Activated CD8-positive, alpha-beta T cell treated with anti-CD3 and anti-CD28 coated beads, Interleukin-2, amount 10 ng/mL, durations not matched to agents 7 days and 5 days (primary cell): Measurements from ENCODE around the gene NUP37. TPM values are rescaled to one million over a fixed set of nuclear protein-coding genes. Genes with fewer than 3 reads are reported as not detected.
A peak's percentile ranks its signal among the peaks of the same experiment; 100 is the strongest.
"Not testable (repeated sequence)": the region's sequence is repeated elsewhere in the genome, so short reads cannot be mapped to it uniquely, and the experiment has no call there.

Source experiments
- ATAC-seq: fragments of 150-1000 bp; cut with Tn5 transposase; one replicate; pipeline ENCODE4 v1.10.0; 2021; ENCODE audit warnings: moderate library complexity
- CTCF ChIA-PET: fragments of 350-600 bp; sonication (Branson Sonifier 250); formaldehyde crosslinking; loops from one replicate; lab custom pipeline; 2021; ENCODE audit warnings: antibody characterized with exemption; lab: Charles Lee
- POLR2A ChIA-PET: fragments of 350-600 bp; sonication (Branson Sonifier 250); formaldehyde crosslinking; loops from one replicate; lab custom pipeline; 2021; ENCODE audit warnings: antibody characterized with exemption; lab: Charles Lee
- DNase-seq: peaks from one replicate; pipeline ENCODE4 v3.0.0-alpha.2; 2020
- H3K27ac Mint-ChIP-seq: one replicate; pipeline ENCODE4 v1.8.0; 2021; ENCODE audit warnings: mild to moderate bottlenecking, mixed read lengths
- H3K27me3 Mint-ChIP-seq: one replicate; pipeline ENCODE4 v1.8.0; 2021; ENCODE audit warnings: low read depth, mixed read lengths
- H3K36me3 Mint-ChIP-seq: one replicate; pipeline ENCODE4 v1.8.0; 2021; ENCODE audit warnings: low read depth, mixed read lengths
- H3K4me1 Mint-ChIP-seq: one replicate; pipeline ENCODE4 v1.8.0; 2021; ENCODE audit warnings: low read depth, mixed read lengths
- H3K4me3 Mint-ChIP-seq: one replicate; pipeline ENCODE4 v1.8.0; 2021; ENCODE audit warnings: mild to moderate bottlenecking, mixed read lengths
- H3K9me3 Mint-ChIP-seq: one replicate; pipeline ENCODE4 v1.8.0; 2022; ENCODE audit warnings: mixed read lengths; ENCODE audit not compliant: insufficient read depth
- total RNA-seq, 2 experiments: library from RNA; stranded (reverse); gene quantifications; one replicate each; pipeline ENCODE4 v1.2.3, GENCODE V29; 2021

Gene NUP37
- total RNA-seq, 2 experiments from 2014 or later: 66.4 to 70.2 TPM

- ATAC-seq, H3K4me3 Mint-ChIP-seq, H3K27me3 Mint-ChIP-seq, H3K4me1 Mint-ChIP-seq, DNase-seq, H3K27ac Mint-ChIP-seq, CTCF ChIA-PET, H3K9me3 Mint-ChIP-seq: not testable (repeated sequence)
- POLR2A ChIA-PET: interaction anchor here (0.6 kb wide), 2 partner anchors 374 to 1397 kb away, joined by 3 to 4 read pairs; no protein-coding TSS in a partner anchor
- H3K36me3 Mint-ChIP-seq: peaks cover 31% of the 10 kb centered on the region
Measured at GRCh38 chr12:102089228-102089835, 30.6 kb downstream of the NUP37 start.

GRCh38 chr12:102080842-102081241 is 39.1 kb downstream of the NUP37 start:
- CTCF ChIA-PET: interaction anchor here (1.3 kb wide), 1 partner anchor 15 kb away, joined by 6 read pairs; no protein-coding TSS in a partner anchor
- H3K9me3 Mint-ChIP-seq: no peaks in the 10 kb centered on the region
- POLR2A ChIA-PET: no interaction called here
- H3K4me3 Mint-ChIP-seq: no peak overlapping the region
- DNase-seq (no peak), ATAC-seq (no peak)
- H3K27ac Mint-ChIP-seq: no peak overlapping the region
- peaks cover 48% of the 10 kb centered on the region for H3K36me3 Mint-ChIP-seq
- no peaks in the 10 kb centered on the region for H3K4me1 Mint-ChIP-seq
- no peaks in the 10 kb centered on the region for H3K27me3 Mint-ChIP-seq

- DNase-seq, H3K27me3 Mint-ChIP-seq, ATAC-seq, CTCF ChIA-PET, H3K4me3 Mint-ChIP-seq, H3K4me1 Mint-ChIP-seq, H3K9me3 Mint-ChIP-seq, H3K27ac Mint-ChIP-seq: not testable (repeated sequence)
- peaks cover 19% of the 10 kb centered on the region for H3K36me3 Mint-ChIP-seq
- POLR2A ChIA-PET: interaction anchor here (0.6 kb wide), 1 partner anchor 99 kb away, joined by 3 read pairs; no protein-coding TSS in a partner anchor
Measured at GRCh38 chr12:102072092-102072491, 47.8 kb downstream of the NUP37 start.

- ChIA-PET POLR2A (no interaction called here), CTCF (interaction anchor here (0.9 to 1.4 kb wide), 2 partner anchors 12 to 26 kb away, joined by 3 read pairs; no protein-coding TSS in a partner anchor)
- no peak for ATAC-seq
- H3K27ac Mint-ChIP-seq: no peak overlapping the region
- peaks cover 5% of the 10 kb centered on the region for H3K36me3 Mint-ChIP-seq
- H3K27me3 Mint-ChIP-seq: no peaks in the 10 kb centered on the region
- H3K9me3 Mint-ChIP-seq: no peaks in the 10 kb centered on the region
- no peak for DNase-seq
- H3K4me1 Mint-ChIP-seq: peaks cover 4% of the 10 kb centered on the region
- no peak overlapping the region for H3K4me3 Mint-ChIP-seq
Measured at GRCh38 chr12:102069707-102070106, 50.2 kb downstream of the NUP37 start.

DNA sequence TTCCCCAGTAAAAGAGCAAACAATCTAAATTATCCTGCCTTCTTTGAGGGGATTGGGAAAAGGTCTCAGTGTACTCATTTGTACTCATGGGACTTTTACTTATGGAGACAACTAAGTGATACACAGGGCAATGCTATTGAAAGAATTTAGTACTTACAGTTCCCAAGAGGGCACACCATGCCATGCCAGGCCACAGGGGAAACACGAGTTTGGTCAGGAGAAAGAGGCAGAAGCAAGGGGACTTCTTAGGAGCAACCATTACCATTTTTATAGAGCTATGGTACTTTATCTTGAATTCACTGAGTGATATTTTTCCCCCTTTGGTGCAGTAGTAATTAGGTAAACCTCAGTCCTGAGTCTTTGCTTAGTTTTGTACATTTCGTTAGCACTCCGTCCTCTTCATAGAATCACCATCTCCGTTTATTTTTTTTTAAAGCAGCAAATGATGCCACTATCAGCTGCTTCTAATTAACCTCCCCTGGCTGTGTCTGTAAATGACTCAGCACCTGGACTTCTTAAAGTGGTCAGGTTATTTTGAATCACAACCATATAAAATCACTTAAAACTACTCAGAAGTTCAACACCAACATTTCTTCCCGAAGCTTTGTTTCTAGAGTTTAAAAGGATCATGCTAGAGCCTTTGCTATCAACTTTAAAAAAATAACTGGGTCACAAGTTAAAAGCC is 52.2 kb downstream of the NUP37 start:
- ChIA-PET CTCF (no interaction called here), POLR2A (no interaction called here)
- Mint-ChIP-seq H3K27me3 (no peaks in the 10 kb centered on the region), H3K27ac (no peak overlapping the region), H3K9me3 (no peaks in the 10 kb centered on the region), H3K4me3 (no peak overlapping the region), H3K36me3 (peaks cover 2% of the 10 kb centered on the region), H3K4me1 (peaks cover 14% of the 10 kb centered on the region)
- DNase-seq (no peak), ATAC-seq (no peak)

- DNase-seq (no peak), ATAC-seq (no peak)
- H3K9me3 Mint-ChIP-seq: no peaks in the 10 kb centered on the region
- H3K27me3 Mint-ChIP-seq: no peaks in the 10 kb centered on the region
- H3K4me3 Mint-ChIP-seq: no peak overlapping the region
- H3K4me1 Mint-ChIP-seq: peaks cover 37% of the 10 kb centered on the region
- H3K36me3 Mint-ChIP-seq: peaks cover 11% of the 10 kb centered on the region
- CTCF ChIA-PET: no interaction called here
- POLR2A ChIA-PET: no interaction called here
- no peak overlapping the region for H3K27ac Mint-ChIP-seq
Measured at GRCh38 chr12:102064476-102064875, 55.4 kb downstream of the NUP37 start.

DNA sequence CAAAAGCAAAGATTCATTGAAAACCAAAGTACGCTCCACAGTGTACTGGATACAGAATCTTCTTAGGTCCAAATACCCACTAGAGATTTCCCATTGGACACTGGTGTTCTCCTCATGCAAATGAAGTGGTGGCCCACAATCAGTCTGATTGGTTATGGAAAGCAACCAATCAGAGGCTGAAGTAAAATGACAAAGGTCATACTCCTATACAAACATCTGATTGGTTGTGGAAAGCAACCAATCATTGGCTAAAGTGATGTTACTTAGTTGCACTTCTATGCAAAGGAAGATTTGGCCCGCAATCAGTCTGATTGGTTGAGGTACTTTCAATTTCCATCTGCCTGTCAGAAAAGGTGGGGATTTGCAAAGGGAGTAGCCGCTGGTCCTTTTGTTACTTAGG is 56.8 kb downstream of the NUP37 start:
- Mint-ChIP-seq H3K4me3 (no peak overlapping the region), H3K27ac (no peak overlapping the region), H3K4me1 (peaks cover 43% of the 10 kb centered on the region), H3K27me3 (no peaks in the 10 kb centered on the region), H3K36me3 (peaks cover 20% of the 10 kb centered on the region), H3K9me3 (no peaks in the 10 kb centered on the region)
- DNase-seq (no peak), ATAC-seq (no peak)
- CTCF ChIA-PET: no interaction called here
- POLR2A ChIA-PET: no interaction called here

- peak overlapping the region; percentile 93 for H3K27ac Mint-ChIP-seq
- ChIA-PET CTCF (interaction anchor here (1.3 kb wide), 2 partner anchors 16 to 107 kb away, joined by 4 read pairs; no protein-coding TSS in a partner anchor), POLR2A (interaction anchor here (0.6 to 1.9 kb wide), 15 partner anchors 9 to 421 kb away, joined by 3 to 17 read pairs (median 3); partner anchors contain the start of genes NUP37, PARPBP and PMCH)
- no peaks in the 10 kb centered on the region for H3K27me3 Mint-ChIP-seq
- peak overlapping the region; percentile 85 for H3K4me3 Mint-ChIP-seq
- ATAC-seq: no peak
- H3K36me3 Mint-ChIP-seq: peaks cover 27% of the 10 kb centered on the region
- peaks cover 47% of the 10 kb centered on the region for H3K4me1 Mint-ChIP-seq
- no peak for DNase-seq
- no peaks in the 10 kb centered on the region for H3K9me3 Mint-ChIP-seq
Measured at GRCh38 chr12:102062419-102062806, 57.5 kb downstream of the NUP37 start.

GRCh38 chr12:102061560-102062418 is 58.1 kb downstream of the NUP37 start, which contains the start of gene WASHC3:
WASHC3 (minus strand) TSS chr12:102061991; CDS start chr12:102061962, 29 bp downstream.
- POLR2A ChIA-PET: interaction anchor here (0.6 to 1.9 kb wide), 20 partner anchors 9 to 1697 kb away, joined by 3 to 17 read pairs (median 3); partner anchors contain the start of genes NUP37, PARPBP and PMCH
- CTCF ChIA-PET: interaction anchor here (1.0 to 1.5 kb wide), 4 partner anchors 15 to 122 kb away, joined by 4 read pairs; no protein-coding TSS in a partner anchor
- H3K27me3 Mint-ChIP-seq: no peaks in the 10 kb centered on the region
- peak within 1 kb of the TSS; percentile 93 for H3K27ac Mint-ChIP-seq
- ATAC-seq (peak; percentile 92), DNase-seq (peak; percentile 98)
- H3K36me3 Mint-ChIP-seq: peaks cover 32% of the 10 kb centered on the region
- peak within 1 kb of the TSS; percentile 85 for H3K4me3 Mint-ChIP-seq
- no peaks in the 10 kb centered on the region for H3K9me3 Mint-ChIP-seq
- peaks cover 47% of the 10 kb centered on the region for H3K4me1 Mint-ChIP-seq

DNA sequence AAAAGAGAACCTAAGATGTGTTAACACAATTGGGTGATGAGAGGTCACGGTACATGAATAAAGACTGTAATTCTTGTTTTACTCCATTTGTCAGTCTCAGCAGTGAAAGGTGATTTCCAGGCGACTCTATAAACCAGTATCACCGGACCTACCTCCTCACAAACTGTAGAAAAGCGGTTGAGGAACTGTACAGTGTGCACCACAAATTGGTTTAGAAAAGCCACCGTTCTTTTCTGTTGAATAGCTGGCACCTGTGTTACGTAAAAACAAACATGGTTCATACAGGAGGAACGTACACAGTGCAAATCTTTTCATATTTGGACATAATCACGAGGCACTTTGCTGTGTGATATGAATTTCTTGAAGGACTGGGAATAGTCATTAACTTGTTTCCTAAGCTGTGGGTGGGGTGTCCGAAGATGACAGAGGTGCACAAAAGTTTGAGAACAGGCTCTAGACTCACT is 58.8 kb downstream of the NUP37 start:
- CTCF ChIA-PET: interaction anchor here (1.0 to 1.5 kb wide), 4 partner anchors 15 to 121 kb away, joined by 4 read pairs; no protein-coding TSS in a partner anchor
- peak overlapping the region; percentile 85 for H3K4me3 Mint-ChIP-seq
- peaks cover 47% of the 10 kb centered on the region for H3K4me1 Mint-ChIP-seq
- no peaks in the 10 kb centered on the region for H3K9me3 Mint-ChIP-seq
- peak; percentile 66 for DNase-seq
- H3K27me3 Mint-ChIP-seq: no peaks in the 10 kb centered on the region
- peak overlapping the region; percentile 93 for H3K27ac Mint-ChIP-seq
- peaks cover 39% of the 10 kb centered on the region for H3K36me3 Mint-ChIP-seq
- ATAC-seq: peak; percentile 56
- POLR2A ChIA-PET: interaction anchor here (0.6 to 1.9 kb wide), 13 partner anchors 8 to 1697 kb away, joined by 3 to 17 read pairs (median 4); partner anchors contain the start of genes NUP37, PARPBP and PMCH

GRCh38 chr12:102059343-102059742 is 60.6 kb downstream of the NUP37 start:
- POLR2A ChIA-PET: interaction anchor here (0.6 kb wide), 1 partner anchor 15 kb away, joined by 3 read pairs; no protein-coding TSS in a partner anchor
- DNase-seq (peak; percentile 26), ATAC-seq (peak; percentile 33)

More at GRCh38 chr12:102059343-102059742, 60.6 kb downstream of the NUP37 start:
- Mint-ChIP-seq H3K4me3 (peak overlapping the region; percentile 12), H3K27ac (peak overlapping the region; percentile 67), H3K9me3 (no peaks in the 10 kb centered on the region), H3K27me3 (no peaks in the 10 kb centered on the region), H3K36me3 (peaks cover 52% of the 10 kb centered on the region), H3K4me1 (peaks cover 47% of the 10 kb centered on the region)
- CTCF ChIA-PET: interaction anchor here (0.9 to 1.0 kb wide), 3 partner anchors 12 to 141 kb away, joined by 3 read pairs; no protein-coding TSS in a partner anchor
